HG02852 (cell line): ENCODE measurements around the gene MIA3.
"Not testable (repeated sequence)": the region's sequence is repeated elsewhere in the genome, so short reads cannot be mapped to it uniquely, and the experiment has no call there.

Source experiments
- ATAC-seq: cut with Tn5 transposase; IDR thresholded peaks from one replicate; pipeline ENCODE4 v1.9.1; 2021; ENCODE audit warnings: mild to moderate bottlenecking, moderate library complexity; ENCODE audit not compliant: unreplicated experiment

MIA3 gene

DNA sequence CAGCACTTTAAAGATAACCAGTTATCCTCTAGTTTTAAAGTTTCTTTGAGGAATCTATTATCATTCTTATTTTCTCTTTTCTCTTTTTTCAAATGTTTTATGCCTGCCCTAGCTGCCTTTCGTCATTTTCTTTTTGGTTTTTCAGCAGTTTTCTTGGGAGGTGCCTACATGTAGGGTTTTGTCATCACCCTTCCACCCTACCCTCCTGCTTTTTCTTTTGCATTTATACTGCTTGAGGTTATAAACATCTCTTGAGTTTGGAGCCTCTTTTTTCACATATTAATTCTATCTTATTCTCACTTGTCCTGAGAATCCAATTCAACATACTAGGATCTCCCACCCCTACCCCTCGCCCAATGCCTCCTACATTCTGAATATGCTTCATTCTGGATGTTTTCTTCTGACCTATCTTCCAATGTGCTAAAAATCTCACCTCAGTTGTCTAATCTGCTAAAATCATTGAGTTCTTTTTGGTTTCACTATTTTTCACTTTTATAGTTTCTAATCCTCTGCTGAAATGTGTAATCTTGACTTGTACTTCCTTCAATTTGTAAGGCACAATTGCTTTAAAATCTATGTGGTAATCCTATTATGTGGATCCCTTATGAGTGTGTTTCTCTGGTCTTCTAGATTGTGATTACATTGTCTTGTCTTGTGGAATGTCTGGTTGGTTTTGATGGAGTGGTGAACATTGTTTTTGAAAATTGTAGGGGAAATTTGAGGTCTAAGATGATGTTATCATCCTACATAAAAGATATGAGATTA lies 38.7 kb downstream of the MIA3 start:
- ATAC-seq = no peak

DNA sequence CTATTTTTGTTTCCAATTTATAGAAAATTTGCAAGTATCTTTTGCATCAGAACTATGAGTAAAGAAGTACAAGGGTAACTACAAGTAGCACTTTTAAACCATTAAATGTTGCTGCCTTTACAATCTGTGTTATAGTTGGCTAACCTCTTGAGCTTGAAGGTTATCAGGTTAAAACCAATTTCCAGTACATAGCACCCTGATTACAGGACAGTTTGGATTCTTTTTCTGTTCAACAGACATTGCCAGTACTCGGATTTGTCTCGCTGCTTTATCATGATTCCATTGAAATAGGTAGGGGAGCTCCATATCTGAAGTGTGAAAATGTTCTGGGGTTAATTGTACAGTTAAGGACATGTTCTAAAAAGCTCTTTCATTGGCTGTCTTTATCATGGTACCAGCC lies 40.0 kb downstream of the MIA3 start:
- no peak for ATAC-seq

GRCh38 chr1:222663431-222663934 lies 45.6 kb downstream of the MIA3 start:
- ATAC-seq = no peak

GRCh38 chr1:222665964-222666363 lies 48.1 kb downstream of the MIA3 start:
- ATAC-seq = no peak

DNA sequence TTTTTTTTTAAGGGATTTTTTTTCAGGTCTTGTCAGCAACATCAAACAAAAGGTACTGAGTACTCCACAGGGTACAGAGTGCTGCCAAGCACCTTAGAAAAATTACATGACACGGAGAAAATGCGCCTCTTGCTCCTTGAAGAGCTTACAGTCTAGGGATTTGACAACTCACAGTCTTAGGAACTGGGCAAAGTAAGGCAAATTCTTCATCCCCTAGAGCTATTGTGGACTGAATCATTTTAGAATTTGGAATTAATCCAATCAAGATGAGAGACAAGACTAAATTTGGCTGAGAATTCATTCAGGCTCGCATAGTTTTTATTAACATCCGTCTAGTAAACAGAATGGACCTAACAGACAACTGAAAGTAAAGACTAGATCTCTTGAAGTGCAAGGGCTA lies 50.3 kb downstream of the MIA3 start:
- ATAC-seq = not testable (repeated sequence)

- ATAC-seq = not testable (repeated sequence)
Measured at GRCh38 chr1:222669107-222669506, 51.2 kb downstream of the MIA3 start.

- ATAC-seq = no peak
Measured at GRCh38 chr1:222670110-222670509, 52.2 kb downstream of the MIA3 start.

DNA sequence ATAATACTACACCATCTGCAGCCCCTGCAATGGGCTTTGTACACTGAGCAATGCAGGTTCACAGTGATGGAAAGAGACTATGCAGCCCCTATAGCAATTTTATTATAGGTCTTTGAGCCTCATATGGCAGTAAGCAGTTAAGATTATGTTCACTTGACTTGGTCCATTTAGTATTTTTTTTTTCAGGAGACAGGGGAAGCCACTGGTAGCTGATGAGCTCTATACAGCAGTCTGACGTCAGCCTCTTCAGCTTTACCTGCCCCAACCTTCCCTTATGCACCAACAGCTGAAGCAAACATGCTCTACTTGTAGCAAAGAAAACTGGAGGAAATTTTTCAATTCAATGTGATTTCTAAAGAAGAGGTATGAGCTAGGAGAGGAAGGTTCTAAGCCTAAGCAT lies 62.2 kb downstream of the MIA3 start:
- no peak for ATAC-seq

DNA sequence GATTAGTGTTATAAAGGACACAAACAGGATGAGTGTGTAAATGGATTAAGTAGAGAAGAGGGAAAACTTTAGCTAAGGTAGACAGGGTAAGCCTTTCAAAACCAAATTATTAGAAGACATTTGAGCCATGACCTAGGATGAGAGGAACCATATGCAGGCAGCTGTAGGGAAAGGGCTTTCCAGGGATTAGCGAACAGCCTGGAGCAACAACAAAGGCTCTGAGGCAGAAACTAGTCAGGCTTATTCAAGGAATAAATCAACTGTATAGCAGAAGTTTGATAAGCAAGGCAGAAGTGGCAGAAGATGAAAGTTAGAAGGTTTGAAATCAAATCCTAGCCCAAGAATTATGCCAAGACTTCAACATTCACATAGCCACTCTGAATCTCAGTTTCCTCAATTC lies 73.1 kb downstream of the MIA3 start:
- no peak for ATAC-seq

GRCh38 chr1:222694927-222695326 lies 77.0 kb downstream of the MIA3 start:
- ATAC-seq = no peak

GRCh38 chr1:222696741-222697140 lies 78.8 kb downstream of the MIA3 start:
- ATAC-seq = no peak

GRCh38 chr1:222697203-222697602 lies 79.3 kb downstream of the MIA3 start:
- ATAC-seq = no peak

GRCh38 chr1:222697826-222698225 lies 79.9 kb downstream of the MIA3 start:
- no peak for ATAC-seq

- ATAC-seq = no peak
Measured at GRCh38 chr1:222702210-222702609, 84.3 kb downstream of the MIA3 start.

- ATAC-seq = no peak
Measured at GRCh38 chr1:222704260-222704659, 86.4 kb downstream of the MIA3 start.

DNA sequence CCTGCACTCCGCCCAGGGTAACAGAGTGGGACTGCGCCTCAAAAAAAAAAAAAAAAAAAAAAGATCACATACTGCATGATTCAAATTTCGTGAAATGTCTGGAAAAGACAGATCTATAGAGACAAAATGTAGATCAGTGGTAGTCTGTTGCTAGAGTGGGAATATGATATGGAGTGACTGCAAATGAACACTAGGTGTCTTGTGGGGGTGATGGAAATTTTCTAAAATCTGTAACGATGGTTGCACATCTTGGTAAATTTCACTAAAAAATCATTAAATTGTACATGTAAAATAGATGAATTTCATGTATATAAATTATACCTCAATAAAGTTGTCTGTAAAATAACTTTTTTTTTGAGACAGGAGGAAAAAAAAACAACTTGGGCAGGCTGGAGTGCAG lies 88.9 kb downstream of the MIA3 start:
- no peak for ATAC-seq

DNA sequence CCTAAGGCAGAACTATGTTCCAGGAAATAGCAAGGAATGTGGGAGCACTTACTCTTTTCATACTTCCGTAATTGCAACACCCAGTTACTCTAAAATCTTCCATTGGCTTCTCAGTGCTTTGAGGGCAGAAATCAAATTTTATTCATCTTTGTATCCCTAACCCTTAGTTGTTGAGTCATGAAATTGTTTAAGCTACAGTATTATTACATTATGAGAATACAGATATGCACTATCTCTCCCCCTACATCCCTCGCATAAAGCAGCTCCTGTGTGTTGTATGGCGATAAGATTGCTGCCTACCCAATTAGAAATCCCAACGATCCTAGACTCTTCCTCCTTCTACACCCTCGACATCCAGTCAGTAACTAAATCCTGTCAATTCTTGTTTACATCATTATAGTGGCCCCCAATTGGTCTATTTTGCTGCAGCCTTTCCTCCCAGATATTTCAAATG lies 91.8 kb downstream of the MIA3 start:
- no peak for ATAC-seq

DNA sequence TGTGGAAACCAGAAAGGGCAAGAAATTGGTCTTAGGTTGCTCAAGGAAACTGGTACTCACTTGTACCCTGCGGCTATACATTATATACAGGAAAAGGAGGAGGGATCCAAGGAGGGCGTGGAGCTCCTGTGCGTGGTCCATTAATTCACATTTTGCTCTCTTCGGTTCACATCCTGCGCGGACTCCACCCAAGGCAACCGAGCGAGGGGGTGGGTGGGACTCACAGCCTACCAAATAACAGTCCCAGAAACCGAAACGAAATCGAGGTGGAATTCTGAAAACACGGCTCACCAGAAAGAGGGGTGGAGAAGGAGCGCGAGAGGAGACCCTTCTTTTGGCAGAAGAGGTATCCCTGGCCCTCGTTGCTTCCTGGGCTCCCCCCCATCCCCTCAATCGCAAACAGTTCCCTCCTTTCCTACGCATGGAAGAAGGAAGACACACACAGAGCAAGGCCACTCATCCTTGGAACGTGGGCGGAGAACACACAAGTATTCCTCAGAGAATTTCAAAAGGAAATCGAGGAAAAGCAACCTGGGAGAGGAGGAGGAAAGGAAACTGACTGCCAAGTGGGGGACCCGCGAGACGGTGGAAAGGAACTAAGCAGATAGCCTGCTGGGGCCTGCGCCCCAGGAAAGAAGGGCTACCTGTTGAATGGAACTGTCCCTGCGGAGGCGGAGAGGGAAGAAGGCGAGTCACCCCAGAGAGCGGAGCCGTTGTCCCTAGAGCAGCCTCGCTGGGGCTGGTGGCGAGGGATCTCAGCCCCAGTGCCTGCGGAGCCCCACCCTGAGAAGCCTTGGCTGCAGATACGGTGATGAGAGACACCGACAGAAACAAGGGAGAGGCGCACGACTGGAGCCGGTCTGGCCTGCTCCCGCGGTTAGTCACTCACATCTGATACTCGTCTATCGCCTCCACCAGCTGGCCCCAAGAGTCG lies 93.7 kb downstream of the MIA3 start:
- ATAC-seq = peak; percentile 34

- ATAC-seq = peak; percentile 80
Measured at GRCh38 chr1:222712253-222713090, 94.6 kb downstream of the MIA3 start, which contains the start of the genes AIDA and BROX. TSS of gene AIDA (minus strand) at chr1:222712491. CDS start at chr1:222712317, 174 bp downstream. TSS of gene BROX (plus strand) at chr1:222712564. CDS start at chr1:222715700, 3,136 bp downstream.

GRCh38 chr1:222713091-222713961 lies 95.4 kb downstream of the MIA3 start:
- peak; percentile 57 for ATAC-seq
